ENCODE results near the gene SKA2.
A peak's percentile ranks its signal among the peaks of the same experiment; 100 is the strongest.
"Not testable (repeated sequence)": the region's sequence is repeated elsewhere in the genome, so short reads cannot be mapped to it uniquely, and the experiment has no call there.

Gene SKA2

GRCh38 chr17:59154721-59155438 is at the start of gene SKA2:
Gene SKA2, minus strand, starts transcription at chr17:59155186. Its CDS starts 23 bp downstream, at chr17:59155163.
- peaks cover 26% of the 10 kb centered on the region for H3K4me1 ChIP-seq (ENCODE audit: insufficient read depth, low read length)
- no peaks in the 10 kb centered on the region for H3K27me3 ChIP-seq (ENCODE audit: insufficient read depth, low read length)
- no peaks in the 10 kb centered on the region for H3K9me3 ChIP-seq (ENCODE audit: low read length)
- H3K4me3 ChIP-seq (ENCODE audit: low read length), result peak within 1 kb of the TSS; percentile 99
- H3K36me3 ChIP-seq (ENCODE audit: insufficient read depth, low read length), result peaks cover 4% of the 10 kb centered on the region
- peak within 1 kb of the TSS; percentile 12 for H2AFZ ChIP-seq (ENCODE audit: low read depth, low read length)

- no peaks in the 10 kb centered on the region for H3K4me1 ChIP-seq (ENCODE audit: insufficient read depth, low read length)
These were observed 47.3 kb upstream of the SKA2 start for GRCh38 chr17:59202320-59202719.

GRCh38 chr17:59199398-59199797 is 44.4 kb upstream of the SKA2 start:
- Histone ChIP-seq H3K36me3 (ENCODE audit: insufficient read depth, low read length) (peaks cover 61% of the 10 kb centered on the region), H3K4me1 (ENCODE audit: insufficient read depth, low read length) (no peaks in the 10 kb centered on the region)

More at GRCh38 chr17:59202320-59202719, 47.3 kb upstream of the SKA2 start:
- H3K27me3 ChIP-seq (ENCODE audit: insufficient read depth, low read length), result no peaks in the 10 kb centered on the region
- H3K36me3 ChIP-seq (ENCODE audit: insufficient read depth, low read length), result peaks cover 40% of the 10 kb centered on the region
- no peak overlapping the region for H3K4me3 ChIP-seq (ENCODE audit: low read length)
- H3K9me3 ChIP-seq (ENCODE audit: low read length), result no peaks in the 10 kb centered on the region
- no peak overlapping the region for H2AFZ ChIP-seq (ENCODE audit: low read depth, low read length)

GRCh38 chr17:59193336-59193862 is 38.4 kb upstream of the SKA2 start:
- H3K9me3 ChIP-seq (ENCODE audit: low read length), result no peaks in the 10 kb centered on the region
- H2AFZ ChIP-seq (ENCODE audit: low read depth, low read length), result no peak overlapping the region
- peaks cover 70% of the 10 kb centered on the region for H3K36me3 ChIP-seq (ENCODE audit: insufficient read depth, low read length)
- no peaks in the 10 kb centered on the region for H3K4me1 ChIP-seq (ENCODE audit: insufficient read depth, low read length)
- H3K4me3 ChIP-seq (ENCODE audit: low read length), result no peak overlapping the region
- no peaks in the 10 kb centered on the region for H3K27me3 ChIP-seq (ENCODE audit: insufficient read depth, low read length)

More at GRCh38 chr17:59199398-59199797, 44.4 kb upstream of the SKA2 start:
- Histone ChIP-seq H3K4me3 (ENCODE audit: low read length) (no peak overlapping the region), H3K9me3 (ENCODE audit: low read length) (no peaks in the 10 kb centered on the region), H3K27me3 (ENCODE audit: insufficient read depth, low read length) (no peaks in the 10 kb centered on the region), H2AFZ (ENCODE audit: low read depth, low read length) (no peak overlapping the region)

GRCh38 chr17:59190806-59191205 is 35.8 kb upstream of the SKA2 start:
- no peak overlapping the region for H3K4me3 ChIP-seq (ENCODE audit: low read length)
- no peaks in the 10 kb centered on the region for H3K27me3 ChIP-seq (ENCODE audit: insufficient read depth, low read length)
- H2AFZ ChIP-seq (ENCODE audit: low read depth, low read length), result no peak overlapping the region
- no peaks in the 10 kb centered on the region for H3K9me3 ChIP-seq (ENCODE audit: low read length)
- H3K36me3 ChIP-seq (ENCODE audit: insufficient read depth, low read length), result peaks cover 68% of the 10 kb centered on the region
- no peaks in the 10 kb centered on the region for H3K4me1 ChIP-seq (ENCODE audit: insufficient read depth, low read length)

- Histone ChIP-seq H3K9me3 (ENCODE audit: low read length) (no peaks in the 10 kb centered on the region), H3K36me3 (ENCODE audit: insufficient read depth, low read length) (peaks cover 42% of the 10 kb centered on the region), H3K27me3 (ENCODE audit: insufficient read depth, low read length) (no peaks in the 10 kb centered on the region)
These were observed 31.9 kb upstream of the SKA2 start for GRCh38 chr17:59186850-59187249.

GRCh38 chr17:59185997-59186396 is 31.0 kb upstream of the SKA2 start:
- H3K4me3 ChIP-seq (ENCODE audit: low read length), result no peak overlapping the region
- H3K9me3 ChIP-seq (ENCODE audit: low read length), result no peaks in the 10 kb centered on the region
- no peaks in the 10 kb centered on the region for H3K27me3 ChIP-seq (ENCODE audit: insufficient read depth, low read length)
- no peak overlapping the region for H2AFZ ChIP-seq (ENCODE audit: low read depth, low read length)
- no peaks in the 10 kb centered on the region for H3K4me1 ChIP-seq (ENCODE audit: insufficient read depth, low read length)
- peaks cover 40% of the 10 kb centered on the region for H3K36me3 ChIP-seq (ENCODE audit: insufficient read depth, low read length)

More at GRCh38 chr17:59186850-59187249, 31.9 kb upstream of the SKA2 start:
- Histone ChIP-seq H2AFZ (ENCODE audit: low read depth, low read length) (no peak overlapping the region), H3K4me1 (ENCODE audit: insufficient read depth, low read length) (no peaks in the 10 kb centered on the region), H3K4me3 (ENCODE audit: low read length) (no peak overlapping the region)

- H3K36me3 ChIP-seq (ENCODE audit: insufficient read depth, low read length), result peaks cover 22% of the 10 kb centered on the region
- H3K4me1 ChIP-seq (ENCODE audit: insufficient read depth, low read length), result no peaks in the 10 kb centered on the region
- no peak overlapping the region for H2AFZ ChIP-seq (ENCODE audit: low read depth, low read length)
- no peaks in the 10 kb centered on the region for H3K9me3 ChIP-seq (ENCODE audit: low read length)
- no peak overlapping the region for H3K4me3 ChIP-seq (ENCODE audit: low read length)
- no peaks in the 10 kb centered on the region for H3K27me3 ChIP-seq (ENCODE audit: insufficient read depth, low read length)
These were observed 26.5 kb upstream of the SKA2 start for GRCh38 chr17:59181481-59181880.

- H3K4me3 ChIP-seq (ENCODE audit: low read length), result no peak overlapping the region
These were observed 25.6 kb upstream of the SKA2 start for GRCh38 chr17:59180626-59181025.

GRCh38 chr17:59179601-59180000 is 24.6 kb upstream of the SKA2 start:
- not testable (repeated sequence) for H3K4me1 ChIP-seq (ENCODE audit: insufficient read depth, low read length); H3K9me3 ChIP-seq (ENCODE audit: low read length); H3K4me3 ChIP-seq (ENCODE audit: low read length); H2AFZ ChIP-seq (ENCODE audit: low read depth, low read length); H3K27me3 ChIP-seq (ENCODE audit: insufficient read depth, low read length)
- peaks cover 10% of the 10 kb centered on the region for H3K36me3 ChIP-seq (ENCODE audit: insufficient read depth, low read length)

More at GRCh38 chr17:59180626-59181025, 25.6 kb upstream of the SKA2 start:
- H3K36me3 ChIP-seq (ENCODE audit: insufficient read depth, low read length), result peaks cover 17% of the 10 kb centered on the region
- H3K9me3 ChIP-seq (ENCODE audit: low read length), result no peaks in the 10 kb centered on the region
- no peaks in the 10 kb centered on the region for H3K27me3 ChIP-seq (ENCODE audit: insufficient read depth, low read length)
- H2AFZ ChIP-seq (ENCODE audit: low read depth, low read length), result no peak overlapping the region
- no peaks in the 10 kb centered on the region for H3K4me1 ChIP-seq (ENCODE audit: insufficient read depth, low read length)

GRCh38 chr17:59178266-59178985 is 23.4 kb upstream of the SKA2 start:
- Histone ChIP-seq H3K36me3 (ENCODE audit: insufficient read depth, low read length) (peaks cover 22% of the 10 kb centered on the region), H3K27me3 (ENCODE audit: insufficient read depth, low read length) (no peaks in the 10 kb centered on the region), H3K4me1 (ENCODE audit: insufficient read depth, low read length) (no peaks in the 10 kb centered on the region), H3K9me3 (ENCODE audit: low read length) (peaks cover 12% of the 10 kb centered on the region), H2AFZ (ENCODE audit: low read depth, low read length) (no peak overlapping the region), H3K4me3 (ENCODE audit: low read length) (no peak overlapping the region)

GRCh38 chr17:59175076-59175475 is 20.1 kb upstream of the SKA2 start:
- H3K36me3 ChIP-seq (ENCODE audit: insufficient read depth, low read length), result peaks cover 42% of the 10 kb centered on the region
- H3K9me3 ChIP-seq (ENCODE audit: low read length), result peaks cover 15% of the 10 kb centered on the region
- H3K27me3 ChIP-seq (ENCODE audit: insufficient read depth, low read length), result no peaks in the 10 kb centered on the region
- no peak overlapping the region for H2AFZ ChIP-seq (ENCODE audit: low read depth, low read length)
- H3K4me3 ChIP-seq (ENCODE audit: low read length), result no peak overlapping the region
- no peaks in the 10 kb centered on the region for H3K4me1 ChIP-seq (ENCODE audit: insufficient read depth, low read length)

GRCh38 chr17:59174671-59175070 is 19.7 kb upstream of the SKA2 start:
- H2AFZ ChIP-seq (ENCODE audit: low read depth, low read length), result no peak overlapping the region
- H3K4me3 ChIP-seq (ENCODE audit: low read length), result no peak overlapping the region
- H3K36me3 ChIP-seq (ENCODE audit: insufficient read depth, low read length), result peaks cover 41% of the 10 kb centered on the region
- H3K9me3 ChIP-seq (ENCODE audit: low read length), result peaks cover 15% of the 10 kb centered on the region
- H3K4me1 ChIP-seq (ENCODE audit: insufficient read depth, low read length), result no peaks in the 10 kb centered on the region
- H3K27me3 ChIP-seq (ENCODE audit: insufficient read depth, low read length), result no peaks in the 10 kb centered on the region

Measured in neuron (in vitro differentiated cells).